ENCODE results near the gene SDK1.

SDK1 gene

DNA sequence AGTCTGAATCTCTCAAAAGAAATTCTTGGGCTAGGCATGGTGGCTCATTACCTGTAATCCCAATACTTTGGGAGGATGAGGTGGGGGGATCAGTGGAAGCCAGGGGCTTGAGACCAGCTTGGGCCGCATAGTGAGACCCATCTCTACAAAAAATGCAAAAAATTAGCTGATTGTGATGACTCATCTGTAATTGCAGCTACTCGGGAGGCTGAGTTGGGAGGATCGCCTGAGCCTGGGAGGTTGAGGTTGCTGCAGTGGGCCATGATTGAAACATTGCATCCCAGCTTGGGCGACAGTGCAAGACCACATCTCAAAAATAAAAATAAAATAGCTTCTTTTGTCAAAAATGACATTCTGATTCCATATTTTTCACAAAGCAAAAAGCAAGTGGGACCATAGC lies 736.3 kb downstream of the SDK1 start:
- no peak for DNase-seq (ENCODE audit: low read depth, low spot score)

DNA sequence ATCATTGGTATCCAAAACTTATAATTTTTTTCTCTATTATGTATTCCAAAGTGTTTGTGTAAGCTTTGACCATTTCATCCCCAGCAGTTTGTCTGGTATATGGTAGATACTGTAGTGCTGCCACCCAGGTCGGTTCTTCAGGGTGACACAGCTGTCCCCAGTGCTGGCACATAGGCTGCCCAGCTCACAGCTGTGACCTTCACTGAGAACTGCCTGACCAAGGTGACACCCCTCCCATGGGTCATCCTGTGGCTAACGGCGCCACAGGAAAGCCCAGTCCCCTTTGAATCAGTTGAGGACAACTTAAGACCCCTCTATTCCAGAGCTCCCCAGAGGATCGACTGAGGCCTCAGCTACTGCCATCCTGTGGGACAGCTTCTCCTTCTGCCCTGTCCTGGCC lies 736.8 kb downstream of the SDK1 start:
- DNase-seq (ENCODE audit: low read depth, low spot score) = no peak

DNA sequence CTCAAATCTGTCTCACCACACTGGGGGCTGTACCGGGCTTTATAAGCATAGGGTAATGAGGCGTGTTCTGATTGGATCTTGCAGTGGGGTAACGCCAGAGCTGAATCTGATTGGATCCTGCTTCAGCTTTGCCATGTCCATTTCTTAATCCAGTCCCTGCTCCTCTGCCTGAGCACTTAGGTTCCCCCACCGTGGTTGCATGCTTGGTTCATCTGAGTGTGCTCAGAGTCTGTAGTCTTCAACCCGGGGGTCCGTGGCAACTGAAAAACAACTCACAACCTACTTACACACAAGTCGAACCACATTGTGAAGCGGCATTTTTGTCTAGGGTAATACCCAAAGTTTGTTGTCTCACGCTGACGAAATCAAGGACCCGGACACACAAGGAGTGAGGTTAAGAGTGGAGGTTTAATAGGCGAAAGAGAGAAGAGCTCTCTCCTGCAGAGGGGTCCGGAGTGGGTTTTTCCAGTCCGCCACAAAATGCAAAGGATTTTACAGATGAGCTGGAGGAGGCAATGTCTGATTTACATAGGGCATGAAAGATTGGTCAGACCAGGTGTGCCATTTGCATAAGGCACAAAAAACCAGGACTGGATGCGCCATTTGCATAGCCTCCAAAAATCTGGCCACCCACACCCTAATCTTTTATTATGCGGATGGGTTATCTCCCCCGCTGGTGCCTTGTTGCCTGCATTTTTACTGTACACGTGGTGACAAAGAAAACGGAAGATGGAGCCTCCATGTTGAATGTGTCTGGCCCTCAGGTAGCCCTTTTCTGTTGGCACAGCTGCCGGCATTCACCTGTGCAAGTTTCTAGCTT lies 739.3 kb downstream of the SDK1 start:
- no peak for DNase-seq (ENCODE audit: low read depth, low spot score)

DNA sequence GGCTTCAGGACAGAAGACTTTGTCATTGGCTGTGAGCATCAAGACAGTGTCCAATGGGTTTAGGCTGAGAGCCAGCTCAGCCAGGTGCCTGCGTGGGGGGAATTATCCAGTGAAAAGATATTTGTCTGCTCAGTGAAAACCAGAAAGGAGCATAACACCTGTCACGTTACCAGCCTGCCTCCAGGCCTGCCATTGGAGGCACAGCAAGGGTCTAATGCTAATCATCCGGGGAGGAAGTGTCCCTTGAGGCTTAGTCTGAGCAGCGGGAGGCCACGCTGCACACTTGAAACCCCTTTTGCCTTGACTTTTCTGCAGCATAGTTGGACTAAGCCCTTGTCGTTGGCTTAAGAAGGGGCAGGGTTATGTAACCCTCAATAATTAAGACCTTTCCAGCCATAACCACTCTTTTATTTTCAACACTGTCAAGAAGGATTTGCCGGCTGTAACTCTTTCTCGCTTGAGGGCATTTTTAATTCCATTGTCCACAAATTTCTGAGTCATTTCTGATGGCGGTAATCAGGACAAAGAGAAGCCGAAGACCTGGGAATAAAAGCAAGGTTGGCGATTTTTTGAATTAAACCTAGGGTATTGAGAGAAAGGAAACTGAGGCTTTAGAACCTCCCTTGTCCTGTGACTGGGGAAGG lies 741.5 kb downstream of the SDK1 start:
- DNase-seq (ENCODE audit: low read depth, low spot score) = peak; percentile 34

DNA sequence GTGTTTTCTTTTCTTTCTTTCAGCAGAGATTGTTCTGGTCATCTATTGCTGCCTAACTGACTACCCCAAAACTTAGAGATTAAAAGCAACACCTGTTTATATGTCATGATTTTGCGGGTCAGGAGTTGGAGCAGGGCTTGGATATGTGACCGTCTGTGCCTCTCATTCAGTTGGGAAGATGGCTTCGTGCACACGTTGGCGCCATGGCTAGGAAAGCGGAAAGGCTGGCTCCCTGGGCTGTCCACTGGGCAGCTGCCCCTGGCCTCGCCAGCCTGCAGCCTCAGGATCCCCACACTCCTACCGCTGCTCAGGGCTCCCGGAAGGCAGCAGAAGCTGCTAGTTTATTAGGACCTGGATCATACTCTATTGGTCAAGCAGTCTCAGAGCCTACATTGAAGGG lies 742.9 kb downstream of the SDK1 start:
- DNase-seq (ENCODE audit: low read depth, low spot score) = no peak

DNA sequence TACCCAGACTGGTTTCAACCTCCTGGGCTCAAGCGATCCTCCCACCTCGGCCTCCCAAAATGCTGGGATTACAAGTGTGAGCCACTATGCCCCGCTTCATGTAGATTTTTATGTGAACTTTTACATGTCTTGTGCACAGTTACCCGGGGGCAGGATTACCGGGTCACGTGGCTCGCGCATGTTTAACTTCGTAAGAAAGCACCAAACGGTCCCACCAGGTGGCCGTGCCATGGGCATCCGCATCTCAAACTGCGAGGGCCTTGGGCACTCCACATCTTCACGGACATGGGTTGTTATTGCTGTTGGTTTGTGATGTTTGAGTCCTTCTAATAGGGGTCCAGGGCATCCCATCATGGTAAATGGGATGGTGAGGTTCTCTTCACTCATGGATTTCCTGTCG lies 744.4 kb downstream of the SDK1 start:
- no peak for DNase-seq (ENCODE audit: low read depth, low spot score)

DNA sequence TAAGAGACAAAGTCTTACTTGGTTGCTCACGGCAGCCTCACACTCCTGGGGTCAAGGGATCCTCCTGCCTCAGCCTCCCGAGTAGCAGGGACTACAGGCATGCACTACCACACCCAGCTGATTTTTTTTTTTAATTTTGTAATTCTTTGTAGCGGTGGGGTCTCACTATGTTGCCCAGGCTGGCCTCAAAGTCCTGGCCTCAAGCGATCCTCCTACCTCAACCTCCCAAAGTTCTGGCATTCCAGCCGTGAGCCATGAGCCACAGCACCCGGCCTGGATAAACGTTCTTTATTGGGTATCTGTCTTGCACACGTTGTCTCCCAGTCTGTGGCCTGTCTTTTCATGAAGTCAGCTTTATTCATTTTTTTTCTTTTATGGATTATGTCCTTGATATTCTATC lies 744.9 kb downstream of the SDK1 start:
- DNase-seq (ENCODE audit: low read depth, low spot score) = no peak

DNA sequence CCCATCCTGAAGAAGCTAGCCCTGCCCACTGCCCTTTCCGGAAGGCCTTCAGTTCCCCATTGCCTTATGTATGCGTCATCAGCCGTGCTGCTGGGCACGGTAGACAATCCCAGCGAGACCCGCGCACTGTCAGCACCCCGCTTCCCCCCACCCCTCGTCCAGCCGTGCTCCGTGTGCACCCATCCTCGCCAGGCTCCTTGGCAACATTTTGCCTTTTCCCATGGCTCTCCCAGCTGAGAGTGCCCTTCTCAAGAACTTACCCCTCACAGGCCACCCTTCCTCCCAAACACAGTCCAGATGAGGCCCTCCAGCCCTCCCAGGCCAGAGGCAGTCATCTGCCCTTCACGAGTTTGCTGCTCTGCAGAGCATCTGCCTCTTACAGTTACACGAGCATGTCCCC lies 747.3 kb downstream of the SDK1 start:
- DNase-seq (ENCODE audit: low read depth, low spot score) = no peak

DNA sequence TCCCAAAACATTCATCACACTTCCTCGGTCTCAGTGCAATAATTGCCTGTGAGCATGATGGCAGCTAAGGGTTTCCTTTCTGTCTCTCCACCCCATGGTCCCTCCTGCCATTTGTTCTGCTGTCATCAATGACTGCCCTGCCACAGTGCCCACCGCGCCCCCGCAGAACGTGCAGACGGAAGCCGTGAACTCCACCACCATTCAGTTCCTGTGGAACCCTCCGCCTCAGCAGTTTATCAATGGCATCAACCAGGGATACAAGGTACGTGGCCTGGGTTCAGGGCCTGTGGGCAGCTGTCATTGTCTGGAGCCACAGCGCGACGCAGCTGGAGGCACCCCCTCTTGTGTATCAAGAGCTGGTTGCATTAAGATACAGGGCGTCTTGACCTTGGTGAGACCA lies 748.1 kb downstream of the SDK1 start:
- DNase-seq (ENCODE audit: low read depth, low spot score) = no peak

DNA sequence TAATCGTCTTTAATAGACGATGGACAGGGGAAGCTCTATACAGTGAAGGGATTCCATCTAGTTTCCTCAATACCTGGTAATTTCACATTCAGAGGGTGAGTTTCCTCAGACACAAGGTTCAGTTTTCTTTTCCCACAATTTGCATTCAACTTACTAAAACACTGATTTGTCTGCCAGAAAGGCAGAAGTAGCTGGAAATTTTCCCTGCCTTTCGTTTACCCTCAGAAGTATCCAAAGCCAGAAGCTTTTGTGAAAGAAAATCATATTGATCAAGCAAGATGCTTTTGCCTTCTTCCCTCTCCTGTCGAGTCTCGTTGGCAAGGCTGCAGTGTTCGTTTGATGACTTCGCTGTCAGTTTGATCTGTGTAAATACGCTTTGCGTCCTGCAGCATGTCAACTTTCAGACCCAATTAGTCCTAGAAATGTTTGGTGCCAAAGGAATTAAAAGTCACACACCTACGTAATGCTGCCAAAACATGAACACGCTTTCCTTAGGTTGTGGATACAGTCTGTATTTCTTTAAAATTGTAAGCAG lies 749.1 kb downstream of the SDK1 start:
- DNase-seq (ENCODE audit: low read depth, low spot score) = no peak

DNA sequence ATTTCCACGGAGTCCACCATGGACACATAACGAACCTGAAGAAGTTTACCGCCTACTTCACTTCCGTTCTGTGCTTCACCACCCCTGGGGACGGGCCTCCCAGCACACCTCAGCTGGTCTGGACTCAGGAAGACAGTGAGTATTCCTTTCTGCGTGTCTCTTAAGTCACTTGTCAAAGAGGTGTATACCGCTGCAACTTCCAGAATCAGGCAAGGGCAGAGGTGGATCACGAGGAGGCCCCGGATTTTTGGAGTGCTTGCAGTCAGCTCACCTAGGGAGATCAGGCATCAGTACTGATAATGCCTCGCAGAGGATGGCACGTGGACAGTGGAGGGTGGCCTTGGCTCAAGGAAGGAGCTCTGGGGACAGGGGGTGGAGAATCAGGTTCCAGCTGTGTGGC lies 750.6 kb downstream of the SDK1 start:
- no peak for DNase-seq (ENCODE audit: low read depth, low spot score)

DNA sequence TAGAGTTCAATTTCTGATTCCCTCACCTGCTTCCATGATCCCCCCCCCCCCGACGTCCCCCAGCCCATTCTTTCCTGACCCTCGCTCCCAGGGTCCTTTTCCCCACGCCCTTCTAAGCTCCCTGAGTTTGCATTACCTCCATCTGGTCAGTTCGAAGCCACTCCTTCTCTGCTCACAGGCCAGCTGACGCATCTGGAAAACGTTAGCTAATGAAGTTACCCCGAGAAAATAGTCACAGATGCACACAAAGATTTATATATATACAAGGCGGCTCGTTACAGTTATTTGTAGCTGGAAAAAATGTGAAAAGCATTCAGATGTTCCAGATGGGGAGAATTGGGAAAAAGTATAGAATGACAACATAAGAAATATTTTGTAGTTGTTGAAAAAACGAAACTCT lies 751.1 kb downstream of the SDK1 start:
- no peak for DNase-seq (ENCODE audit: low read depth, low spot score)

DNA sequence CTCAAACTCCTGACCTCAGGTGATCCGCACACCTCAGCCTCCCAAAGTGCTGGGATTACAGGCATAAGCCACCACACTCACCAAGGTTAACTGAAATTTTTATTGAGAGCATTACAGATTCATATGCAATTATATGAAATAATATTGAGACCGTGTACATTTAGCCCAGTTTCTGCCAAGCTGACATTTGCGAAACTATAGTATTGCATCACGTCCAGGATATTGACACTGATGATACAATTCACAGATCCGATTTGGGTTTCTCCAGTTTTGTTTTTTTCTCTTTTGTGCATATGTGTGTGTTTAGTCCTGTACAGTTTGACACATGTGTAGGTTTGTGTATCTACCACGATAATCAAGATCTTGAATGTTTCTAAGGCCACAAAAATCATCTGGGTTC lies 753.1 kb downstream of the SDK1 start:
- DNase-seq (ENCODE audit: low read depth, low spot score) = no peak

DNA sequence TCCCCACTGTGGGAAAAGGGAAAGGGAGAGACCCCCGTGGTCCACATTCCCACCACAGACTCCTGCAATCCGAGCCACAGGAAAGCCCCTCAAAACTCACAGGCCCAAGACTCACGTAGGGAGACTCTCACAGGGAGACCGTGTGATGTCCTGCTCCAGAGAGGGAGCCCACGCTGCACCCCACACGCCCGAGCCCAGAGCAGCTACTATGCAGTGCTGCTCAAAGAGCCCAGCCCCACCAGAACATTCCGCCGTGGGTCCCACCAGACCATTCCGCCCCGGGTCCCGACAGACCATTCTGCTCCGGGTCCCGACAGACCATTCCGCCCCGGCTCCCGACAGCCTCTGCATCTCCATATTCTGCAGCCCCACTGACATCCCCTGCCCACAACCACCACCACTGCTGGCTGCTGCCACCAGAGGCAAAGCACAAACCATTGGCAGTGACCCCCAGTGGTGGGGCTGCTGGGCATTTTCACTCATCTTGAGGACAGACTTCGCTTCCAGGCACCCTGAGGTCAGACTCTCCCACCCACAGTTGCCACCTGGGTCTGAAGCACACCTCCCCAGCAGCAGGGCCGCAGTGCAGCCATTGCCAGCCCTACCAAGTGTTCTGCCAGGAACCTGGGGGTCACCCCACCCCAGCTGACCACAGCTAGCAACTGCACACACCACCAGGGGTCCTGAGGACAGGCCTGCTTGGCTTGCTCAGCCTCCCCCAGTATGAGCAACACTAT lies 755.7 kb downstream of the SDK1 start:
- no peak for DNase-seq (ENCODE audit: low read depth, low spot score)

DNA sequence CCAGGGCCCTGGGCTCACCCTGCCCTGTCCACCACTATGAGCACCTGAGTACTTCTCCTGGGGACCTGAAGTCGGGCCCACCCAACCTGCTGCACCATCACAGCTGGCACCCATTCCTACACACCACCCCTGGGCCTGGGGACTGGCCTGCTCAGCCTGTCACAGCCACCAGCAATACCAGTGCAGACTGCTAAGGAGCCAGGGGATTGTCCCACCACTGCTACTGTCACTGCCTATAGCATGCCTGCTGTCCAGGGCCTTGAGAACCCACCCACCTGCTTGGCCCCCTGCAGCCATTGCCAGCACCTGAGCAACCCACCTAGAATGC lies 756.2 kb downstream of the SDK1 start:
- DNase-seq (ENCODE audit: low read depth, low spot score) = no peak

DNA sequence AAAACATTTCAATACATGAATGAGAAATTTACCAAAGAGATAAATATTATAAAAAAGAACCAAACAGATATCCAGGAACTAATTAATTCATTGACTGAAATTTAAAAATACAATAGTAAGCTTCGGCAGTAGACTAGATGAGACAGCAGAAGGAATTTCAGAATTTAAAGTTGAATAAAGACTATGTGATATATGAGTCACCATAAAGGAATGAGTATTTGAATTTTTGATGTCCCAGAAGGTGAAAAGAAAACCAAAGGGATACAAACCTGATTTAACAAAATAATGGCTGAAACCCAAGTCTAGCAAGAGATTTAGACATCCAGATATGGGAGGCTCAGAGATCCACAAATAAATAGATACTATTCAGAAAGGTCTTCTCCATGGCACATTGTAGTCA lies 757.1 kb downstream of the SDK1 start:
- peak; percentile 34 for DNase-seq (ENCODE audit: low read depth, low spot score)

DNA sequence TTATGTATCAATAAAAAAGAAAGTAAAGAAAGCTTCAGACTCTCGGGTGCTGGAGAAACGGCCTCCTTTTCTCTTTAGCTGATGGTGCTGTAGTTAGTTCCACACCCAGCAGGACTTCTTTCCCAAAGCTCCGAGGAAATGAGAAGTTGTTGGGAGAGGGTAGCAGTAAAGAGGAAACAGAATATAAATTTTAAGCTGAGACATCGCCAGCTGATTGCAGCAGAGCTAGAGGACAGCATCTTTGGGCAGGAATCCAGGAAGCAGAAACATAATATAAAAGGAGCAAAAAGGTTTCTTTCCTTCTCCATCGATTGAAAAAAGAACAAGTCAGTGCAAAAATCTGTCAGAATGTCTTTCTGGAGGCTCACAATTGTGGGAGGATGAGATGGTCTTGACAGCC lies 764.1 kb downstream of the SDK1 start:
- DNase-seq (ENCODE audit: low read depth, low spot score) = no peak

DNA sequence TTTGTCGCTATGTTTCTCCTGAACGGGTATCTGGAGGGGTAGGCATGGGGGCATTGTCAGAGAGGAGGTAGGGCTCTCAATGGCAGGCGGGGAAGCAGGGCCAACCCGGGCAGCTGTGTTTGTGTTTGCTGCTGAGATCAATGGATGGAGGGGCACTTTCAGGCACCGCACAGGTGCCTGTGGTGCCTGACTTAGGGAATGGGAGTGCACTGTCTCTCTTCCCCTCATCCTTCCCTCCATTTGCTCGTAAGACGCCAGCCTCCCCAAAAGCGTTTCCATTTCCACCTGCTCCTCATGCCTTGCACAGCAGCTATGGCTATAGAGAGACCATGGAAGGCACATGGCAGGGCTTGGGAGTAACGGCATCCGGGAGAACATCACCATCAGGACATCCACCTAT lies 765.2 kb downstream of the SDK1 start:
- DNase-seq (ENCODE audit: low read depth, low spot score) = no peak

DNA sequence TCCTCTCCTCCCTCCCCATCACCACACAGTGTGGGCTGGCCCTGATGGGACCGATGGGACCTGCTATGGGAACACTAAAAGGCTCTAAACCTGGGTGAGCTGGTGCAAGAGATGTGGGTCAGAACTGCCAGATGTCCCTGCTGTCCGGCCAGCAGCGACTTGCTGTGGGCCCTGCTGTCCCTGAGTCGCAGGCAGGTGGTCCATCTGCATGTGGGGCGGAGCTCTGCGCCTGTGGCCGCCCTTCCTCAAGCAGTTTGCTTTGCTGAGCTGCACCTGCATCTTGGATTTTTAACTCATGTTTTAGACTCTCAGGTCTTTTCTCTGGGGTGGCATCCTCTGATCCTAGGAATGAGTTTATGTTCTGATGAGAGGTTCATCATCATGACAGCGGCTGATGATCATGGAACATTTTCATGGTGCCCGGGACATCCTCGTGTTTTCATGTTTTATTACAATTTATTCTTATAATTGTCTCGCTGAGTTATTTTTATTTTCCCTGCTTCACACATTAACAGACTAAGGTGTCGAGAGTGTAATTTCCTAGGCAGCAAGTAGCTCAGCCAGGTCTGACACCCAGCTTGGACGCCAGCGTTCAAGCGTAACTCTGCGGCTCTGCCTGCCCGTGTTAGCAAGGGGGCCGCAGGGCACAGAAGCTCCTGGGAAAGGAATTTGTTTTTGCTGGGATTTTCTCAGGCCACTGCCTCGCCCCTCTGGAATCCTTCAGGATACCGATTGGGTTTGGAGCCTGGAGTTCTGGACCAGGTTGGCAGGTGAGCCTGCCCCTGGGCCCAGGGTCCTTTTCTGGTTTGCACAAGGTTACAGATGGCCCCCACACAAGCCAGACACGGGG lies 765.8 kb downstream of the SDK1 start:
- DNase-seq (ENCODE audit: low read depth, low spot score) = no peak

DNA sequence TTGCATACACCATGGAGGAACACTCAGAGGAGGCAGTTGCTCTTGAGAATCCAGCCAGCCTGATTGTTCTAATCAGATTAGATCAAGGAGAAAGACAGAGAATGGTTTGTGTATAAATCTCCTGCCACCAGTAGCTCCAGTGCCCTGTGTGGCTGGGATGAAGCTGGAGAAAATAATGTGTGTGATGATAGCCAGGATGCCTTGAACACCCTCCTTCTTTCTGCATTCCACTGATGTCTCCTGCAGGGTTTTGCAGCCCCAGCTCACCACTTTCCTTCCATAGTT lies 766.4 kb downstream of the SDK1 start:
- no peak for DNase-seq (ENCODE audit: low read depth, low spot score)

DNA sequence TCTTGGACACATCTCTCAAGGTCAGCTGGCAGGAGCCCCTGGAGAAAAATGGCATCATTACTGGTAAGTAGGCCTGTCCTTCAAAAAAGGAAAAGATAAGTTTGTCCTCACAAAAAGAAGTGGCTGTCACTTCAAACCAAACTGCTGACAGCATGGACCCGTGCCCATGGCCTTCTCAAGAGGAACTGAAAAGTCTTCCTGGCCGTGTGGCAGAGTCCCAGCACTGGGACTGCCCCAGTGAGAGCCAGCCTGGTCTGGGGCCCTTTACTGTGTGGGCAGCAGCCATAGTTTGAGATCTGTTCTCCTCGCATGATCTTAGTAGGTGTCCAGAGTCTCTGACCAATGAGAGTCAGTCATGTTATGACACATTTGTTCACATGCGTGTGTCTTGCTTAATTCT lies 766.8 kb downstream of the SDK1 start:
- no peak for DNase-seq (ENCODE audit: low read depth, low spot score)

DNA sequence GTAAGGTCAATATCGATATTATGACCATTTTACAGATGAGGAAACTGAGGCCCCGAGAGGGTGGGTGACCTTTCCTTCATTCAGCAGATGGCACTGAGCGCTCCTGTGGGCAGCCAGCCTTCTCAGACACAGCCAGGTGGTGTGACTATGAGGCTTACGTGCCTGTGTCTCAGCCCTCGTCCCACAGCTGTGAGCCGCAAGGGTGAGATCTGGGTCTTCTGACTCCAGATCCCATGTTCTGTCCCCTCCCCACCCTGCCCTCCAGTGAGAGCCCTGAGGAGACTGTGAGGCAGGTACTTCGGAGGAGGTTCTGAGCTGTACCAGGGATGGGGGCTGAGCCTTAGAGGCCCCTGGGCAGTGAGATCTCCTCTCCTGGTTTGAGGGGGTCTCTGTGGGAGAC lies 767.2 kb downstream of the SDK1 start:
- DNase-seq (ENCODE audit: low read depth, low spot score) = no peak

All from astrocyte of the hippocampus (primary cell).